Liver (tissue), 3 donors: Measurements from ENCODE around the gene LRP5.

Experiments
- CTCF ChIP-seq: fragments of 150-350 bp; IDR thresholded peaks from 2 replicates; pipeline ENCODE4 v1.5.1; 2017; ENCODE audit warnings: improper control_type of control experiment, low read depth, low read length; ENCODE audit not compliant: missing input control
- HNF4A ChIP-seq, 2 donors: conservative IDR thresholded peaks; 2 replicates each; pipeline ENCODE4 v1.6.1; 2016; ENCODE audit warnings: antibody characterized with exemption in 2 of 2, mild to moderate bottlenecking in 2 of 2
- JUND ChIP-seq, 2 donors: IDR thresholded peaks; 2 replicates each; pipeline ENCODE4 v1.6.1; 2016; ENCODE audit warnings: antibody characterized with exemption in 2 of 2
- RAD21 ChIP-seq, 2 donors: IDR thresholded peaks; 2 replicates each; pipeline ENCODE4 v1.6.1; 2016; ENCODE audit warnings: antibody characterized with exemption in 2 of 2, mild to moderate bottlenecking in 2 of 2
- SP1 ChIP-seq: IDR thresholded peaks from 2 replicates; pipeline ENCODE4 v1.6.1; 2018; ENCODE audit warnings: antibody characterized with exemption, mild to moderate bottlenecking
- TAF1 ChIP-seq: conservative IDR thresholded peaks from 2 replicates; pipeline ENCODE4 v1.6.1; 2016; ENCODE audit warnings: antibody characterized with exemption, mild to moderate bottlenecking
- TF ChIP-seq, protein P1 (sequence below): IDR thresholded peaks from 2 replicates; pipeline ENCODE4 v1.6.1; 2016; ENCODE audit warnings: antibody characterized with exemption
- donor health status: healthy.
- donor health status: healthy.

GRCh38 chr11:68387840-68388239, 75.4 kb downstream of the LRP5 start:
- TF ChIP-seq JUND (IDR thresholded peaks at IDR 0.05) (no peak), CTCF (no peak), RAD21 (IDR thresholded peaks at IDR 0.05) (peak in 1 of 2 donors; percentile 9), TAF1 (no peak), HNF4A (conservative IDR thresholded peaks at IDR 0.05) (peak in 1 of 2 donors; percentile 12), SP1 (no peak)
- TF ChIP-seq, protein P1, sequence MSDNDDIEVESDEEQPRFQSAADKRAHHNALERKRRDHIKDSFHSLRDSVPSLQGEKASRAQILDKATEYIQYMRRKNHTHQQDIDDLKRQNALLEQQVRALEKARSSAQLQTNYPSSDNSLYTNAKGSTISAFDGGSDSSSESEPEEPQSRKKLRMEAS: no peak
